GM12873 (cell line): ENCODE data around the gene CROT.

Source experiments
- CTCF ChIP-seq: IDR thresholded peaks from 2 replicates; pipeline ENCODE4 v1.5.1; 2012; ENCODE audit warnings: low read depth, mild to moderate bottlenecking, moderate library complexity, low read length, control low read depth; ENCODE audit not compliant: insufficient read depth; ENCODE audit errors: missing control alignments

CROT gene

GRCh38 chr7:87344446-87344845 is 1.0 kb upstream of the CROT start:
- no peak for TF ChIP-seq CTCF

- no peak for TF ChIP-seq CTCF
These were observed 503 bp downstream of the CROT start for GRCh38 chr7:87345962-87346371.

GRCh38 chr7:87347207-87347606 is 1.7 kb downstream of the CROT start:
- no peak for TF ChIP-seq CTCF

- no peak for TF ChIP-seq CTCF
These were observed 2.2 kb downstream of the CROT start for GRCh38 chr7:87347664-87348063.

GRCh38 chr7:87354749-87355148 is 9.3 kb downstream of the CROT start:
- TF ChIP-seq CTCF, result no peak

GRCh38 chr7:87356448-87356847 is 11.0 kb downstream of the CROT start:
- TF ChIP-seq CTCF, result no peak

GRCh38 chr7:87359366-87359765 is 13.9 kb downstream of the CROT start:
- TF ChIP-seq CTCF, result no peak
